ENCODE measurements around the gene AADACL4.

AADACL4 gene

DNA sequence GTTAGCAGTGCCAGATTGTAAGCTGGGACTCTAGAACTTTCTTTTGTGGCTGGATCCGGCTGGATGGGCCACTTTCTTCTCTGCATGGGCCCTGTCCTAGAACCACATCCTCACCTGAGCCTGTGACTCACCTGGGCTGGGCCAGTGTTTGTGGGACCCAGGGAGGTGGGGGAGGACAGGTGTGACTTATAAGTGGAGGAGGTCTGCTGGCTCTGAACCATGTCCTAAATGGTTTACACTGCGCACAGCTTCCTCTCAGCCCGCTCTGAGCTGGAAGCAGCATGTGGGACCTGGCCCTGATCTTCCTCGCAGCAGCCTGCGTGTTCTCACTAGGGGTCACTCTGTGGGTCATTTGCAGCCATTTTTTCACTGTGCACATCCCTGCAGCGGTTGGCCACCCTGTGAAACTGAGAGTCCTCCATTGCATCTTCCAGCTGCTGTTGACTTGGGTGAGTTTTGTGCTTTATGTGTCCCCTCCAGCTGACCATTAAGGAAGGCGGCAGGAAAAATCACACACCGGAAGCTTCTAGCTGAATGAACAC, 72.1 kb downstream of the AADACL4 start, which contains the start of gene AADACL3:
Gene AADACL3 (plus strand): TSS at position 215 of the 542 bp plus-strand sequence. CDS start 67 bp downstream, at position 282.
- no peak for DNase-seq

Measured in 8988T (cell line).